Measurements from ENCODE around the gene TSPAN1.

The TSPAN1 gene

DNA sequence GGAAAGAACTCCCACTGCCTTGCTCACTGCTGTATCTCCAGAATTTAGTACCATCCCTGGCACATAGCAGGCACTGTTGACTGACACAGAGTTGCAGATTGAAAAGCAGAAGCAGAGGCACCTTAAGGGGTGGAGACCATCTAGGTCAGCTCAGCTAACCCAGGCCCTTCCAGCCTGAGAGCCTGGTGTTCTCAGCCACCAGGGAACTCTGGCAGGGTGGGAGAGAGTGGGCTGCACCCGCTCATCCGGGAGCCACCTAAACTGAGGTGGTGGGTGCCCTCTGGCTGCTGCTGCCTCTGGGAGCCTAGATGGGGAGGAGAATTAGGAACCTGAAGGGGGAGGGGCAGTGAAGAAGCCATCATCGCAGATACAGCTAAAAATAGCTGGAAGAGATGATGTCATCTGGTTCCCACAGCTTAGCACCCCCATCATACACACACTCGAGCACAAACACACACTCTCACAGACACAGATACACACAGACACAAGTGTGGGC, 1.5 kb upstream of the TSPAN1 start:
- Histone ChIP-seq H3K9me3 (no peaks in the 10 kb centered on the region), H3K36me3 (no peaks in the 10 kb centered on the region), H3K4me1 (no peaks in the 10 kb centered on the region), H3K27me3 (no peaks in the 10 kb centered on the region), H3K4me3 (ENCODE audit: low read depth, low read length) (no peak overlapping the region)
- no peak for DNase-seq
- TF ChIP-seq, protein P1, sequence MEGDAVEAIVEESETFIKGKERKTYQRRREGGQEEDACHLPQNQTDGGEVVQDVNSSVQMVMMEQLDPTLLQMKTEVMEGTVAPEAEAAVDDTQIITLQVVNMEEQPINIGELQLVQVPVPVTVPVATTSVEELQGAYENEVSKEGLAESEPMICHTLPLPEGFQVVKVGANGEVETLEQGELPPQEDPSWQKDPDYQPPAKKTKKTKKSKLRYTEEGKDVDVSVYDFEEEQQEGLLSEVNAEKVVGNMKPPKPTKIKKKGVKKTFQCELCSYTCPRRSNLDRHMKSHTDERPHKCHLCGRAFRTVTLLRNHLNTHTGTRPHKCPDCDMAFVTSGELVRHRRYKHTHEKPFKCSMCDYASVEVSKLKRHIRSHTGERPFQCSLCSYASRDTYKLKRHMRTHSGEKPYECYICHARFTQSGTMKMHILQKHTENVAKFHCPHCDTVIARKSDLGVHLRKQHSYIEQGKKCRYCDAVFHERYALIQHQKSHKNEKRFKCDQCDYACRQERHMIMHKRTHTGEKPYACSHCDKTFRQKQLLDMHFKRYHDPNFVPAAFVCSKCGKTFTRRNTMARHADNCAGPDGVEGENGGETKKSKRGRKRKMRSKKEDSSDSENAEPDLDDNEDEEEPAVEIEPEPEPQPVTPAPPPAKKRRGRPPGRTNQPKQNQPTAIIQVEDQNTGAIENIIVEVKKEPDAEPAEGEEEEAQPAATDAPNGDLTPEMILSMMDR (IDR thresholded peaks at IDR 0.05; ENCODE audit: low read depth, low read length): no peak

DNA sequence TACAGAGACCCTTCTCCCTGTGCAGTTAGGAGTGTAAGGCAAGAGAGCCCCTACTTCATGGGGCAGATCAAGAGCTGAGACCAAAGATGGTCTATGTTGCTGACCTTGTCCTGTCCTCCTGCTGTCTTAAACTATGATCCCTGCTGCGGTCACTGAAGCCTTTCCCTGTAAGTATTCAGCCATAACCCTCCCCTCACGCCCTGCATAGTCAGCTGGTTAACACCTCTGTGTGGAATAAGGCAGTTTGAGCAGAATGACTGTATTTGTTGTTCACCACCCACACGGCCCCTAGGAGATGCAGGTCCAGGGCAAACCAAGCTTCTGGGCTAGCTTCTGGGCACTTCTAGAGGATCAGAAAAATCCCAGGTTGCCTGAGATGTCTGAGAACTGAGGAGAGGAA, 356 bp downstream of the TSPAN1 start:
- Histone ChIP-seq H3K9me3 (no peaks in the 10 kb centered on the region), H3K4me1 (no peaks in the 10 kb centered on the region), H3K27me3 (no peaks in the 10 kb centered on the region), H3K4me3 (ENCODE audit: low read depth, low read length) (no peak overlapping the region), H3K36me3 (no peaks in the 10 kb centered on the region)
- no peak for DNase-seq
- TF ChIP-seq, protein P1 (IDR thresholded peaks at IDR 0.05; ENCODE audit: low read depth, low read length): no peak

DNA sequence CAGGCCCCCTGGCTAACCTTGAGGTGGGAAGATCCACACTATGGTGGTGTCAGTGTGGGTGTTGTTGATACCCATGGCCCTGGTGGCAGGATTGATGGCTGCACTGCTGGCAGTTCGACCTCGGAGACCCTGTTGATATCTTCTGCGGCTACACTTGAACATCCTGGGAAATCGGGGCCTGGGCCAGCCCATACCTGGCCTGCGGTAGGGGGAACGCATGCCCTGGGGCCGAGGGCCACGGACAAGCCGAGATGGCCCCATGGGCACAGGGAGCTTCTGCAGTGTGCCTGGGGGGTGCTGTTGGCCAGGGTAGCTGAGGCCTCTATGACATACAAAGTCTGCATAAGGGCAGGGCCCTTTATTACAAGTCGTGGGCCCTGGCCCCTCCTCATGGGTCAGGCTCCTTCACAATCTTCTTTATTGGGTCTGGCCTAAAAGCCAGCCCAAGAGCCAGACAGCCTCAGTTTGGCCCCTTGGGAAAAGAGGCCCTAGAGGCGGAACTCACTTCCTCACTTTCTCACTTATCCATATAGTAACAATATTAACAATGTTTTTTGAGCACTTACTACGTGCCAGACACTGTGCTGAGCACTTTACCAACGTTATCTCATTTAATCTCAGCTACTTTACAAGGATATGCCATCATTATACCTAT, 1.5 kb downstream of the TSPAN1 start, which contains the start of gene P3R3URF:
P3R3URF (minus strand) TSS at position 278 of the 655 bp plus-strand sequence; CDS start at position 261, 17 bp downstream.
- no peak for DNase-seq
- H3K4me1 ChIP-seq: no peaks in the 10 kb centered on the region
- TF ChIP-seq, protein P1 (IDR thresholded peaks at IDR 0.05; ENCODE audit: low read depth, low read length): no peak
- no peaks in the 10 kb centered on the region for H3K9me3 ChIP-seq
- H3K4me3 ChIP-seq (ENCODE audit: low read depth, low read length): no peak within 1 kb of the TSS
- H3K27me3 ChIP-seq: no peaks in the 10 kb centered on the region
- no peaks in the 10 kb centered on the region for H3K36me3 ChIP-seq

DNA sequence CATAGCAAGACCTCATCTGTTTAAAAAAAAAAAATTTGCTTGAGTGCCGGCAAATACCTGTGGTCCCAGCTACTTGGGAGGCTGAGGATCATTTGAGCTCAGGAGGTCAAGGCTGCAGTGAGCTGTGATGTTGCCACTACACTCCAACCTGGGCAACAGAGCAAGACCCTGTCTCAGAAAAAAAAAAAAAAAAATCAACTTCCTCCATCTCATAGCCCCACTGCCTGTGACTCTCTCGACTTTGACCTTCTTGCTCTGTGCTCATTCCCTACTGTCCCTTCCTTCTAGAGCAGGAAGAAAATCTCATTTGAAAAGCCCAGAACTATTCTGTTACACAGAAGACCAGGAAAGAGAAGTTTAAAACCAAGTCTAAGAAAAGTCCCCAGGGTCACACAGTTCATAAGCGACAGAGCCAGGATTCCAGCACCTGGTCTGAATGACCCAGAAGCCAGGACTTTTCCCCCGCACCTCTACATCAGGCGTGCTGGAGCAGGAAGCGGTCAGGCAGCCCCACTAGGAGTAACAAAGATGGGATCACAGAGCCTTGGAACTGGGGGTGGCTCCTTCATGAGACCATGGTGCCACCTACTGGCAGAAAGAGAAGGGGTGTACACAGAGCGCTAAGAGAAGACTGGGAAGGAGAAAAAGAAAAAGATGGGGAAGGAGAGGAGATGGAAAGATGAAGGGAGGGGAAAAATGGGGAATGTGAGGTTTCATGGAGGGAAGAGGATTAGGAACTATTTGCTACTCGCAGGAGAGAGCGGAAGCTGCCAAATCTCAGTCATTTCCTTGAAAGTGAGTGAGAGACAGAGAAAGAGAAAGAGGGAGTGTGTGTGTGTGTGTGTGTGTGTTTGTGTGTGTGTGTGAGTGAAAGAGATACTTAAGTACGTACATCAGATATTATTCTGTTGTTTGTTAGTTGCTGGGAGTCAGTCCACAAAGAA, 4.5 kb downstream of the TSPAN1 start:
- TF ChIP-seq, protein P1 (IDR thresholded peaks at IDR 0.05; ENCODE audit: low read depth, low read length): peak; percentile 83
- peak; percentile 77 for DNase-seq
- H3K4me1 ChIP-seq: no peaks in the 10 kb centered on the region
- no peaks in the 10 kb centered on the region for H3K36me3 ChIP-seq
- H3K27me3 ChIP-seq: no peaks in the 10 kb centered on the region
- H3K4me3 ChIP-seq (ENCODE audit: low read depth, low read length): no peak overlapping the region
- no peaks in the 10 kb centered on the region for H3K9me3 ChIP-seq

DNA sequence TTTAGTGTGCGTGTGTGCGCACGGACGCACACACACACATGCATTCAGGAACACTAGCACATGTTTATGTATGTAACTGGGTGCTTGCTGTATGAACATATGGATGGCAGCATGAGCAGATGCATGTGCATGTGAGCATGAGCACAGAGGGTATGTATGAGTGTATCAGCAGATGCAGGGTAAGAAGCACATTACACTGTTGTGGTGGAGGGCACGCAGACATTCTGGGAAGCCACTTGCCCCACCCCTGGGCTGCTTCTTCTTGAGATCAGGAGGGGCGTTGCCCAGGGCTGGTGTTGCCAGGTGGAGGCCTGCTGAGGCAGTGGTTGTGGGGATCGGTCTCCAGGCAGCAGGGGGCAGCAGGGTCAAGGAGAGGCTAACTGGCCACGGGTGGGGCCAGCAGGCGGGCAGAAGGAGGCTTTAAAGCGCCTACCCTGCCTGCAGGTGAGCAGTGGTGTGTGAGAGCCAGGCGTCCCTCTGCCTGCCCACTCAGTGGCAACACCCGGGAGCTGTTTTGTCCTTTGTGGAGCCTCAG, 5.3 kb downstream of the TSPAN1 start:
- H3K27me3 ChIP-seq: no peaks in the 10 kb centered on the region
- H3K36me3 ChIP-seq: no peaks in the 10 kb centered on the region
- no peak overlapping the region for H3K4me3 ChIP-seq (ENCODE audit: low read depth, low read length)
- H3K9me3 ChIP-seq: no peaks in the 10 kb centered on the region
- DNase-seq: no peak
- no peaks in the 10 kb centered on the region for H3K4me1 ChIP-seq
- TF ChIP-seq, protein P1 (IDR thresholded peaks at IDR 0.05; ENCODE audit: low read depth, low read length): no peak

Data from BE2C (cell line).